HG02884 (cell line): ENCODE measurements around the gene ZCCHC9.

Experiments used
- ATAC-seq: cut with Tn5 transposase; IDR thresholded peaks from one replicate; pipeline ENCODE4 v1.9.1; 2021; ENCODE audit warnings: mild to moderate bottlenecking, moderate library complexity; ENCODE audit not compliant: unreplicated experiment

ZCCHC9 gene

DNA sequence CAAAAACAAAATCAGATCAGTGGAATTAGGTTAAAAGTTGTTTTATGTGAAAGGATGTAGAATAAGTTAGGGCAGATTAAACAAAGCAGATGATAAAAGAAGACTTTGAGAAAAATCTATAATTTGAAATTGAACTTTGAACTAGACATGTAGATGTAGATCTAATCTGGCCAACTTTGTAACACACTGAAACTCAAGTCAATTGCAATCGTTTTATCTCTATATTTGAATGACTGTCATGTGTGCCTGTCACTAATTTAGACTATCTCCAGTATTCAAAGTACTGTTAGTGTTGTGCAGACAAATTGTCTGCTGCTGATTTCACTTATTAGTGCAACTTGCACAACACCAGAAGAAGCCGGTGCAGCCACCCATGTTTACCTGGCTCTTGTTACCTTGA is 52.7 kb downstream of the ZCCHC9 start:
- ATAC-seq = no peak

DNA sequence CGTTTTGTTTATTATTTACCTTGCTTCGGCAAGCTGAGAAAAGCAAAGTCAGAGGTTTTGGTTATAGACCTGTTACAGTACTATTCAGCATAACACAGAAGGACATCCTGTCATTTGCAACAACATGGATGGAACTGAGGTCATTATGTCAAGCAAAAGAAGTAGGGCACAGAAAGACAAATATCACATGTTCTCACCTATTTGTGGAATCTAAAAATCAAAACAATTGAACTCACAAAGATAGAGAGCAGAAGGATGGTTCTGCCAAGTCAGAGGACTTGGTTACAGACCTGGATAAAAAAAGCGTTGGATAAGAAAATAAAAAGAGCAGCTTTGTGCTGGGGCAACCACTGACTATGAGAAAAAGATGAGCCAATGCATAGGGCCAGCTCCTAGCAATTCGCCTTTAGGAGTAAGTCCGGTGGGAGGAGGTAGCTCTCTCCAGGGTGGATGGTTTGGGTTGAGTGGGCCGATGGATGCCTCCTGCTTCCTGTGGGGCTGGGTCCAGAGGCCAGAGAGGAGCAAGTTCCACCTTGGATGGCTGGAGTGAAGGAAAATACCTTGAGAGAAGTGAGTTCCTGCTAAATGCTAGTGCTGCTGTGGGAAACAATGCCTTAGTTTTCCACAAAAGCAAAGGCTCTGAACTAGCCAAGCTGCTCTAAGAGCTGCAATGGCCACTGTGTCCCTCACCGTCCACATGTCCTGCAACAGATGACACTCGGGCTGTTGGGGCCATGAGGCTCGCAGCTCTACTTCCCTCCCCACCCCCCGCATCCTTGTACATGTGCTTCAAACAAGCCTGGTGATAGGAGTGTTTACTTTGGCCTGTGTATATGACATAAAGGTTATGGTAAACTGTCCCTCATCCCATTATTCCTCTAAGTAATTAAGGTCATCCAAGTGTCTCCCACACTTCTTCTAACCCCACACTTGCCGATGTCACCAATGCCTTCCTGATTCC is 54.2 kb downstream of the ZCCHC9 start:
- ATAC-seq = no peak

DNA sequence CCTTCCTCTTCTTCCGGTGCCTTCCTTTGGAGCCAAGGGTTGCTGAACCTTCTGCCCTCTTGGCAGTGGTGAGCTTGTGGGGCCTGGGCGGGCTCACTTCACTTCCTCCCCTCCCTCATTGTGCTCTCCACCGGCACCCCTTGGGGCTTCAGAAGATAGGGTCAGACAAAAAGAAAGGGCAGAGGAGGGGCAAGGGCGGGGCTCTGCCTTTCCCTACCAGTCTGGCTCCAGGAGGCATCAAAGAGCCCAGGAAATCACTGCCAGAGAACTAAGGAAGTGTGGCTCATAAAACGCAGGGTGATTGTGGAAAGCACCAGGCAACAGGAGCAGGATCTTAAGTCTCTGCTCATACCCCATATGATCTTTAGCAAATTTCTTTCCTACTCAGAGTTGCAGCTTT is 57.7 kb downstream of the ZCCHC9 start:
- ATAC-seq = no peak

DNA sequence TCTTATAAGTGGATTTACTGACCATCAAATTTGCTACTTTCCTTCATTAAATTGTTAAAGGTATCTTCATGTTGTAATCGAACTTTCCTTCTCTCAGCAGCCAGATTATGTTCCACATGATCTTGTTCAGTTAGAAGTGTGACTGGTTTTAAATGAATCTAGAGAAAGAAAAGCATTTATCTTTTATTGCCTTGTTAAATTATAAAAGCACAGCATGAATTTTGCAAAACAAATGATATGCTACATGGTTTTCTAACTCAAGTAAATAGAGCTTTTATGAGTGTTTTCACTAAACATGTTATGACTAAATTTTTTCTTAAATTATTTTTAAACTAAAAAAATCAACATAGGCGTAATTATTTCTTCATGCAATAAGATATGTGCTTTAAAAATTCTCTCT is 58.5 kb downstream of the ZCCHC9 start:
- ATAC-seq = no peak

DNA sequence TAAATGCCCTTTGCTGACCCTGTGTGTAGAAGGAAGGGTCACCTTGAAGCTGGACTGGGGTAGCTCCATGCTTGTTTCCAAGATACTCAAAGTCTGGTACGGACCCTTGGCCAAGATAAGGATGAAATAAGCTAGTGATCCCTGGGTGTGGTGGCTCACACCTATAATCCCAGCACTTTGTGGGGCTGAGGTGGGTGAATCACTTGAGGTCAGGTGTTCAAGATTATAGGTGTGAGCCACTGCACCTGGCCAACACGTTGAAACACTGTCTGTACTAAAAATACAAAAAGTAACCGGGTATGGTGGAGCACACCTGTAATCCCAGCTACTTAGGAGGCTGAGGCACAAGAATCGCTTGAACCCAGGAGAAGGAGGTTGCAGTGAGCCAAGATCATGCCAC is 59.3 kb downstream of the ZCCHC9 start:
- ATAC-seq = no peak

DNA sequence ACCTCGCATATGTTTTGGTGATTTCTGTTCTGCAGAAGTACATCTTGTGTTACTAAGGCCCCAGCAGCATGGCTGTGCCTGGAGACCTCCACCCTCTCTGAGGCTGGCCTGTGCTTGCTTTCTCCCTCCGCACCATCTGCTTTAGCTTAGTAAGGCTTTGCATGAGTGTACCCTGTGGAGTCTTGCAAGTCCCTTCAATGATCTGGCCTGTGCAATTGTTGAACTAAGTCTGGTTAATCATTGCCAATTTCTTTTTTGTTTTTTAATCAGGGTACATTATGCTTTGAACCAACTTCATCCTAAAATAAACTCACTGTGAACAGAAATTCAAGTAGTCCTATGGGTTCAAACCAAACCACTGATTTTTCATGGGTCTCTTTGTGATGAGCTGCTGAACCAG is 60.2 kb downstream of the ZCCHC9 start:
- no peak for ATAC-seq
